Effector CD8-positive, alpha-beta T cell (primary cell): ENCODE results near the gene TBL2.
A peak's percentile ranks its signal among the peaks of the same experiment; 100 is the strongest.
"Not testable (repeated sequence)": the region's sequence is repeated elsewhere in the genome, so short reads cannot be mapped to it uniquely, and the experiment has no call there.

Source experiments
- DNase-seq: peaks from one replicate; lab custom pipeline; 2025; lab: John Stamatoyannopoulos, UW

TBL2 gene

DNA sequence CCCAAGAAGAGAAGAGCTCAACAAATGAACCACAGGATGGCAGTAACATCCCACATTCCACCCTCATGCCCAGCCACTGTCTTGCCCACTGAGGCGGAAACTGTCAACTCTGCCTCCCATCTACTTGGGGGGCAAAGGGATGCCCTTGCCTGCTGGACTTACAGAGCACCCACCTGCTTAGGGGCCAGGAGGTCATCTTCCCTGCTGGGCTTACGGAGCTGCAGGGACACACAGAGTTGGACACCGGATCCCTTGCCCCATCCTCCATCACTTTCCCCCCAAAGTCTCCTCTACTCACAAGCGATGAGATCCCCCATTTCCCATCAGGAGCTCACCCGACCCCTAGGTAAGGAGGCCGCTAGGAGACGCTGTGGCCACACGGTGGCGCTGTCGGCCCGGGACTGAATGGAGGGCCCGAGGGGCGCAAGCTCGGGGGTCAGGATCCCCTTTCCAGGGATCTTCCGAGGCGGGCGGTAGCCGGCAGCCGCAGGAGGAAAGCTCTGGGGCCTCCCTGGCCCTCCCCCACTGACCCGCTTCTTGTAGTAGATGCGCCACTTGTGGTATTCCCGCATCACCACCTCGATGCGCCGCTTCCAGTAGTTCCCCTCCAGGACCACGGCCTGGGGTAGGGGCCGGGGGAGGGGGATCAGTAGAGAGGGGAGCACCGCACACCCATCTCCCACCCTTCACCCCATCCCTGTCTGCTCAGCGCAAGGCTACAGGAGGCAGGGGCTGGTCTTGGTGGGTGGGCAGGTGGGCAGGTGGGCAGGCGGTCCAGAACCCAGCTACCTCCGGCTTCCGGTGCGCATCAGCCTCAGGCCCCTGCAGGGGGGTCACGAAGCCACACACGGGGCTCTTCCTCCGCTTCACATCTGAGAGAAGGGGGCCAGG is 28.7 kb upstream of the TBL2 start:
- peak; percentile 70 for DNase-seq

DNA sequence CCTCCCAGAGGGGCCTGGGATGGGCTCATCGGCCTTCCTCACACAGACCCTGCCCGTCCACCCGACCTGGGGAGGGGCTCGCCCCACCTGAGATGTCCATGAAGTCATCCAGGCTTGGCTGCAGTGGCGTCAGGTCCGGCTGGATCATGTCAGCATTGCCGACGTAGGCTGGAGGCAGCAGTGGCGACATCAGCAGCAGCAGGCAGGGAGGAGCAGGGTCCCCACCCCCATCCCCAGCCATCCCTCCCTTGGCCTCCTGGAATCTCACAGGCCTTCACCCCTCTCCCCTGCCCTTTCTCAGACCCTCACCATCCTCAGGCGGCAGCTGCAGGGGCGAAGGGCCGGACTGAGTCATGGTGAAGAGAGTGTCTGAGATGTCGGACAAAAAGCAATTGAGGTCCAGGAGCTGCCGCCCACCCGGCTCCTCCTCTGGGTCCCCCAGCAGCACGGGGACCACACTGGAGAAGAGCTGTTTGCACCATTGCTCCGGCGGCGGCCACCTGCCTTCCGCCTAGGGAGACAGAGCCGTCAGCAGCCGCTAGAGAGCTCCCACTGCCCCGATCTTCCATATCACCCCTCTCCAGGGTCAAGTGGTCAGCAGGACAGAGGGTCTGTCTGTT is 27.3 kb upstream of the TBL2 start:
- DNase-seq: no peak

- DNase-seq: no peak
Measured at GRCh38 chr7:73602721-73603651, 24.6 kb upstream of the TBL2 start.

DNA sequence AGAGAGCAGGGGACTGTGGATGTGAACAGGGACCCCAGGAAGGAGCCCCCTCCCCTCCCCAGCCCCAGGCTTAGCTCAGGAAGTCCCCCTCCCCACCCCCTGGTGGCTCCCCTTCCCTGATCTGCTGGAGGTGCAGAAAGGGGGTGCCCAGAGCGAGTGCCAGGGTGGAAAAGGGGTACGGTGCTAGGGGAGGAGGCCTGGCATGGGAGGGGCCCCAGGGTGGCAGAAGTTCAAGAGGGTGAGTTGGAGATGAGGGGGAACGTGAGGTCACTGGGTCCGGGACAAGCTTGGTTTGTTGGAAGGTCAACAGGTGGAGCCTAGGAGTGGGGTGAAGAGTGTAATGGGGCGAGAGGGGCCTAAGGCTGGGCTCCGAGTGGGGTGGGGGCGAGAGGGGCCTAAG is 21.5 kb upstream of the TBL2 start:
- DNase-seq: no peak

GRCh38 chr7:73599151-73599882 is 20.9 kb upstream of the TBL2 start:
- DNase-seq: no peak

GRCh38 chr7:73597978-73598782 is 19.8 kb upstream of the TBL2 start:
- DNase-seq: no peak

GRCh38 chr7:73596191-73597065 is 18.0 kb upstream of the TBL2 start:
- DNase-seq: no peak

DNA sequence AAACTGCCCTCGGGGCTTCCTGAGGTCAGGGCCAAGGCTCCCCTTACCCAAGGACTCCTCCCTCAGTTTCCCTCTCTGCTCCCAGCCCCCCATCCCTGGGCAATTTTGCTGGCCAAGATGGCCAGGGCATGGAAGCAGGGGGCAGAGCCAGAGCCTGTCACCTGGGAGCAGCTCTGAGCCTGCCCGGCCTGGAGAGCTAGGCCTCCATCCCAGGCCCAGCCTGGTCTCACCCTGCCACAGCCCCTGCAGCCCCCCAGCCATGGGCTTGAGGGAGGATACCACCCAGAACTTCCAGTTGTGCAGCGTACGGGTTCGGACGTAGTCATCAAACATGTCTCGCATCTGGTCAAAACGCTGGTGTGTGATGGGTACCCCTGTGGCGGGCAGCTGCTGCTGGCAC is 17.0 kb upstream of the TBL2 start:
- no peak for DNase-seq

DNA sequence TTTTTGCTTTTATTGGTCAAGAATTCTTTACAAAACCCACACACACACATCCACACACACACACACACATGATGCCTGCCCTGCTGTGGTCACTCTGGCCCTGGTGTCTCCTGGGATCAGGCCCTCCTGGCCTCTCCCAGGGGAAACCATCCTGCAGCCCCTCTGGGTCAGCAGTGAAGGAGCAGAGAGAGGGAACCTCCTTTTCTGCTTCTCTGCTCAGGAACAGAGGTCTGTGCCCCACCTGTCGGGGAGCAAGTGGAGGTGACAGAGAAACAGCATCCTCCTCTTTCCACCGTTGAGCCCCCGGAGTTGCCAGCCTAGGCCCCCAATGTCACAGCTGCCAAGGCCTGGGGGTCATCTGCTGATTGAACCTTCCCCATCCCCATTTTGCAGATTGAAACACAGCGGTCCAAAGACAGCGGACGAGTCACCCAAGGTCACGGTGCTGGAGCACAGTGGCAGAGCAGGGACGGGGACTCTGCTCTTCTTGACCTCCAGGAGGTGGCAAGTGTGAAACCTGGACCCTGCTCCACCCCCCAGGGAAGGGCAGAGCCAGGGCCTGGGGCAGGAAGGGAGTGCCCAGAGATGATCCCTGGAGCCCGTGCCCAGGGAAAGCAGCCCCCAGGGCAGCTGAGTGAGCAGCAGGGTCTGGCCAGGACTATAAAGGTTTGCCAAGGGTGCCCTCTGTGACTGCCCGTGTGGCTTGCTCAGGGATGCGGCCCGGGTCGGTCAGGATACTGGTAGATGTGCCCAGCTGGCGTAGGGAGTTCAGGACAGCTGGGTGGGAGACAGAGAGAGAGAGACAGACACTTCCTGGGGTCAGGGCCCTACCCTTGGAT is 15.0 kb upstream of the TBL2 start:
- no peak for DNase-seq

- DNase-seq: no peak
Measured at GRCh38 chr7:73586911-73587310, 8.5 kb upstream of the TBL2 start.

DNA sequence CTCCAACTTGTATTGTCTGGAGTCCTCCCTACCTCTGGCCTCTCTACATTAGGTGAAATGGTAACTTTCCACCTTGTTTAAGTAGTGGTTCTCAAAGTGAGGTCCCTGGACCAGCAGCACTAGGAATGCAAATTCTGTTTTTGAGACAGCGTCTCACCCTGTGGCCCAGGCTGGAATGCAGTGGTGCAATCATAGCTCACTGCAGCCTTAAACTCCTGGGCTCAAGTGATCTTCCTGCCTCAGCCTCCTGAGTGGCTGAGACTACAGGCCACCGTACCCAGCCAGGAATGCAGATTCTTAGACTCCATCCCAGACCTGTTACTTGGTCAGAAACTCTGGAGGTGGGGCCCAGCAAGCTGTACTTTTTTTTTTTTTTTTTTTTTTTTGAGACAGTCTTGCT is 6.8 kb upstream of the TBL2 start:
- DNase-seq: no peak

GRCh38 chr7:73582664-73583202 is 4.4 kb upstream of the TBL2 start:
- DNase-seq: no peak

GRCh38 chr7:73581006-73581405 is 2.6 kb upstream of the TBL2 start:
- DNase-seq: not testable (repeated sequence)

- no peak for DNase-seq
Measured at GRCh38 chr7:73577627-73578341, 595 bp downstream of the TBL2 start.

GRCh38 chr7:73573791-73574190 is 4.6 kb downstream of the TBL2 start:
- DNase-seq: no peak

GRCh38 chr7:73573276-73573675 is 5.1 kb downstream of the TBL2 start:
- DNase-seq: no peak

GRCh38 chr7:73572767-73573186 is 5.6 kb downstream of the TBL2 start:
- DNase-seq: no peak

DNA sequence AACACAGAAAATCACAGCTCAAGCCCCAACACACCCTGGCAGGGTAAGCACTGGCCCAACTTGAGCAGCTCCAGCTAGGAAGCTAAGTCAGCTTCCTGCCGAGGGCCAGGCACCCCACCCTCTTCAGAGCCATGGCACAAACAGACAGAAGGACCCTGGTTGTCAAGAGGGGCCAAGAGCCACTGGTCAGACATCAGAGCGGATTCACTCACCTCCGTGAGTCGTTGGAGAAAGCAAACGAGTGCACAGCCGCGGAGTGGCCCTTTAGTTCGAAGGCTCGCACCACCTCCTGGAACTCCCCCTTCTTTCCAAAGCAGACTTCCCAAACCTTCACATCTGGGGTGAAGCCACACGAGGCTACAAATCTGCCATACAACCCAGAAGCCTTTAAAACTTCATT is 7.4 kb downstream of the TBL2 start:
- DNase-seq: no peak
